ENCODE results near the gene ACAA1. TPM values are rescaled to one million over a fixed set of nuclear protein-coding genes. Genes with fewer than 3 reads are reported as not detected.

ACAA1 gene
- total and polyA plus RNA-seq, 2 of the 13 experiments (the other 11 are each of a cell fraction or from before 2014, with no cell fraction given), result 60.8 to 188 TPM

DNA sequence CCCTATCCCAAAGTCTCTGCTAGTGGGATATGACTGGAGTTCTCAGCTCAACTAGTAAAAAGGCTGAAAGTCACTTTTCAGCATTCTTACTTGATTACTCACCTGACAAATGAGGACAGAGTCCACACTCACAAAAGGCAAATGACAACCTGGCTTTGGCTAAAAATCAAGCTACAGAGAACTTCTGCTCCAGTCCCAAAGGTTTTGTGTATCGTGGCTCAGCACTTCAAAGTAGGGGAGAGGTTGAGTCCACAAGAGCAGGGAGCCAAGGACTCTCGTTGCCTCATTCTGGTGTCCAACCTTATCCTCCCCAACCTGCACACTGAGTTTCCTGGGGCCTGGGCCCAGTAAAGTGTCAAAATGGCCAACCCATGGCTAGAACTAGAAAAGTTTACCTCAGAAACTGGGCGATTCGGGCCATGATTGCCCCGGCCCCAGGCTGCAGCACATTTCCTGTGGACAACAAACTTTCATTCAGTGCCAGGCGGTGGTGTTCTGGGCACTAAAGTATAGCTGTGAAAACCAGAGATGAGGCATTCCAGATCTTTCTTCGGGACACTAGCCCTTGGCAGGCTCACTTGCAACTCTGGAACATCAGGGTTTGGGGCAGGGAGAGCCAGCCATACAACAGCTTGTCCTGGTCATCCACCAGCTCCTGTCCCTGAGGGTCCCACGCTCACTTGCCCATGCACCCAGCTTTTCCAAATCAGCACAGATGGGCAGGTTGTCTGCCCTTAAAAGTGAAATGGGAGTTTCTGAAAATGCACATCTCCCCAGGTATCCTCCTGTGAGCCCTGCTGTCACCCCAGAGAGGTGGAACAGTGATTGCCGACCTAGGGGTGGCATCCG lies 3.1 kb downstream of the ACAA1 start (continued):
- TF ChIP-seq PRMT3 (CRISPR knock-in tag; IDR thresholded peaks at IDR 0.05; ENCODE audit: borderline replicate concordance, low read depth), result no peak
- TF ChIP-seq RCOR2 (CRISPR knock-in tag; IDR thresholded peaks at IDR 0.05), result peak; percentile 83; the same call in 1 of the 2 replicates
- TF ChIP-seq, protein P1, sequence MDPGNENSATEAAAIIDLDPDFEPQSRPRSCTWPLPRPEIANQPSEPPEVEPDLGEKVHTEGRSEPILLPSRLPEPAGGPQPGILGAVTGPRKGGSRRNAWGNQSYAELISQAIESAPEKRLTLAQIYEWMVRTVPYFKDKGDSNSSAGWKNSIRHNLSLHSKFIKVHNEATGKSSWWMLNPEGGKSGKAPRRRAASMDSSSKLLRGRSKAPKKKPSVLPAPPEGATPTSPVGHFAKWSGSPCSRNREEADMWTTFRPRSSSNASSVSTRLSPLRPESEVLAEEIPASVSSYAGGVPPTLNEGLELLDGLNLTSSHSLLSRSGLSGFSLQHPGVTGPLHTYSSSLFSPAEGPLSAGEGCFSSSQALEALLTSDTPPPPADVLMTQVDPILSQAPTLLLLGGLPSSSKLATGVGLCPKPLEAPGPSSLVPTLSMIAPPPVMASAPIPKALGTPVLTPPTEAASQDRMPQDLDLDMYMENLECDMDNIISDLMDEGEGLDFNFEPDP (CRISPR knock-in tag; conservative IDR thresholded peaks at IDR 0.05), result no peak
- no peak for TF ChIP-seq PHB2 (IDR thresholded peaks at IDR 0.05; ENCODE audit: partially characterized antibody)
- TF ChIP-seq, protein P2, sequence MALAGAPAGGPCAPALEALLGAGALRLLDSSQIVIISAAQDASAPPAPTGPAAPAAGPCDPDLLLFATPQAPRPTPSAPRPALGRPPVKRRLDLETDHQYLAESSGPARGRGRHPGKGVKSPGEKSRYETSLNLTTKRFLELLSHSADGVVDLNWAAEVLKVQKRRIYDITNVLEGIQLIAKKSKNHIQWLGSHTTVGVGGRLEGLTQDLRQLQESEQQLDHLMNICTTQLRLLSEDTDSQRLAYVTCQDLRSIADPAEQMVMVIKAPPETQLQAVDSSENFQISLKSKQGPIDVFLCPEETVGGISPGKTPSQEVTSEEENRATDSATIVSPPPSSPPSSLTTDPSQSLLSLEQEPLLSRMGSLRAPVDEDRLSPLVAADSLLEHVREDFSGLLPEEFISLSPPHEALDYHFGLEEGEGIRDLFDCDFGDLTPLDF (CRISPR knock-in tag; IDR thresholded peaks at IDR 0.05), result no peak
- TF ChIP-seq TGIF2 (CRISPR knock-in tag; IDR thresholded peaks at IDR 0.05), result peak; percentile 83
- no peak for TF ChIP-seq DNMT1 (CRISPR knock-in tag; IDR thresholded peaks at IDR 0.05)
- TF ChIP-seq ZNF143 (CRISPR knock-in tag; IDR thresholded peaks at IDR 0.05), result no peak
- TF ChIP-seq MXI1 (IDR thresholded peaks at IDR 0.05; ENCODE audit: borderline replicate concordance, low read depth, low read length), result peak; percentile 68; the same call in 1 of the 3 replicates
- TF ChIP-seq JARID2 (CRISPR knock-in tag; IDR thresholded peaks at IDR 0.05; ENCODE audit: insufficient replicate concordance), result no peak
- TF ChIP-seq GATAD1 (CRISPR knock-in tag; IDR thresholded peaks at IDR 0.05), result peak; percentile 50; the same call in 1 of the 2 replicates
- no peak for TF ChIP-seq ZNF777 (CRISPR knock-in tag; IDR thresholded peaks at IDR 0.05)
- TF ChIP-seq, protein P3, sequence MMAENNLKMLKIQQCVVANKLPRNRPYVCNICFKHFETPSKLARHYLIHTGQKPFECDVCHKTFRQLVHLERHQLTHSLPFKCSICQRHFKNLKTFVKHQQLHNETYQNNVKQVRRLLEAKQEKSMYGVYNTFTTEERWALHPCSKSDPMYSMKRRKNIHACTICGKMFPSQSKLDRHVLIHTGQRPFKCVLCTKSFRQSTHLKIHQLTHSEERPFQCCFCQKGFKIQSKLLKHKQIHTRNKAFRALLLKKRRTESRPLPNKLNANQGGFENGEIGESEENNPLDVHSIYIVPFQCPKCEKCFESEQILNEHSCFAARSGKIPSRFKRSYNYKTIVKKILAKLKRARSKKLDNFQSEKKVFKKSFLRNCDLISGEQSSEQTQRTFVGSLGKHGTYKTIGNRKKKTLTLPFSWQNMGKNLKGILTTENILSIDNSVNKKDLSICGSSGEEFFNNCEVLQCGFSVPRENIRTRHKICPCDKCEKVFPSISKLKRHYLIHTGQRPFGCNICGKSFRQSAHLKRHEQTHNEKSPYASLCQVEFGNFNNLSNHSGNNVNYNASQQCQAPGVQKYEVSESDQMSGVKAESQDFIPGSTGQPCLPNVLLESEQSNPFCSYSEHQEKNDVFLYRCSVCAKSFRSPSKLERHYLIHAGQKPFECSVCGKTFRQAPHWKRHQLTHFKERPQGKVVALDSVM (CRISPR knock-in tag; IDR thresholded peaks at IDR 0.05), result no peak
- TF ChIP-seq ZNF3 (CRISPR knock-in tag; IDR thresholded peaks at IDR 0.05), result no peak
- TF ChIP-seq, protein P4, sequence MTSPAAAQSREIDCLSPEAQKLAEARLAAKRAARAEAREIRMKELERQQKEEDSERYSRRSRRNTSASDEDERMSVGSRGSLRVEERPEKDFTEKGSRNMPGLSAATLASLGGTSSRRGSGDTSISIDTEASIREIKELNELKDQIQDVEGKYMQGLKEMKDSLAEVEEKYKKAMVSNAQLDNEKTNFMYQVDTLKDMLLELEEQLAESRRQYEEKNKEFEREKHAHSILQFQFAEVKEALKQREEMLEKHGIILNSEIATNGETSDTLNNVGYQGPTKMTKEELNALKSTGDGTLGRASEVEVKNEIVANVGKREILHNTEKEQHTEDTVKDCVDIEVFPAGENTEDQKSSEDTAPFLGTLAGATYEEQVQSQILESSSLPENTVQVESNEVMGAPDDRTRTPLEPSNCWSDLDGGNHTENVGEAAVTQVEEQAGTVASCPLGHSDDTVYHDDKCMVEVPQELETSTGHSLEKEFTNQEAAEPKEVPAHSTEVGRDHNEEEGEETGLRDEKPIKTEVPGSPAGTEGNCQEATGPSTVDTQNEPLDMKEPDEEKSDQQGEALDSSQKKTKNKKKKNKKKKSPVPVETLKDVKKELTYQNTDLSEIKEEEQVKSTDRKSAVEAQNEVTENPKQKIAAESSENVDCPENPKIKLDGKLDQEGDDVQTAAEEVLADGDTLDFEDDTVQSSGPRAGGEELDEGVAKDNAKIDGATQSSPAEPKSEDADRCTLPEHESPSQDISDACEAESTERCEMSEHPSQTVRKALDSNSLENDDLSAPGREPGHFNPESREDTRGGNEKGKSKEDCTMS (CRISPR knock-in tag; conservative IDR thresholded peaks at IDR 0.05), result no peak
- peak; percentile 76 for TF ChIP-seq ARNT2 (CRISPR knock-in tag; IDR thresholded peaks at IDR 0.05; ENCODE audit: low read depth)
- 0 out of 2 replicates have a peak, but pooled peaks have one; percentile 76 for TF ChIP-seq SMAD3 (CRISPR knock-in tag; IDR thresholded peaks at IDR 0.05)
- TF ChIP-seq ZNF124 (CRISPR knock-in tag; IDR thresholded peaks at IDR 0.05), result 0 out of 2 replicates have a peak, but pooled peaks have one; percentile 23
- TF ChIP-seq, protein P5, sequence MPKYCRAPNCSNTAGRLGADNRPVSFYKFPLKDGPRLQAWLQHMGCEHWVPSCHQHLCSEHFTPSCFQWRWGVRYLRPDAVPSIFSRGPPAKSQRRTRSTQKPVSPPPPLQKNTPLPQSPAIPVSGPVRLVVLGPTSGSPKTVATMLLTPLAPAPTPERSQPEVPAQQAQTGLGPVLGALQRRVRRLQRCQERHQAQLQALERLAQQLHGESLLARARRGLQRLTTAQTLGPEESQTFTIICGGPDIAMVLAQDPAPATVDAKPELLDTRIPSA (CRISPR knock-in tag; IDR thresholded peaks at IDR 0.05; ENCODE audit: borderline replicate concordance), result no peak
- TF ChIP-seq, protein P6, sequence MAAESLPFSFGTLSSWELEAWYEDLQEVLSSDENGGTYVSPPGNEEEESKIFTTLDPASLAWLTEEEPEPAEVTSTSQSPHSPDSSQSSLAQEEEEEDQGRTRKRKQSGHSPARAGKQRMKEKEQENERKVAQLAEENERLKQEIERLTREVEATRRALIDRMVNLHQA (CRISPR knock-in tag; IDR thresholded peaks at IDR 0.05), result 0 out of 2 replicates have a peak, but pooled peaks have one; percentile 43
- TF ChIP-seq ZNF746 (CRISPR knock-in tag; IDR thresholded peaks at IDR 0.05), result peak; percentile 88
- TF ChIP-seq NR2C2 (CRISPR knock-in tag; IDR thresholded peaks at IDR 0.05; ENCODE audit: borderline replicate concordance), result peak; percentile 77
